Measurements from ENCODE around the gene SRPK2.
A peak's percentile ranks its signal among the peaks of the same experiment; 100 is the strongest.

SRPK2 gene

DNA sequence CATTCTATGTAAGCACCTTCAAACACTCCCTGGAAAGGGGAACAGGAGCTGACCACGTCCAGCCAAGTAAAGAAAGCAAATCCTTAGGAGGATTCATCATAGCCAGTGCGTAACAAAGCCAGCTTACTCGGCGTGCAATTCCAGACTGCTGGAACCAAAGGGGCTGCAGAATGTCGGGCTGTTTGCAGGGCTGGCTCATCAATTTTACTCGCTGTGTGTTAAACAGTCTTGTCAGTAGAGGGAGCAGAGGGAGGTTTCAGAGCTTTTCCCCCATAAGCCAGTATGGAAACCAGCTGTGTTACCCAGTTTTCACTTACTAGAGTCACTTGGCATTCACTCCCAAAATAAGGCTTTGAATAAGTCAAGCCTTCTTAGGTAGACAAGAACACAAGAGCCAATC, 247.7 kb downstream of the SRPK2 start:
- peak in 2 of 56 donors; percentile 13 to 23 for DNase-seq

DNA sequence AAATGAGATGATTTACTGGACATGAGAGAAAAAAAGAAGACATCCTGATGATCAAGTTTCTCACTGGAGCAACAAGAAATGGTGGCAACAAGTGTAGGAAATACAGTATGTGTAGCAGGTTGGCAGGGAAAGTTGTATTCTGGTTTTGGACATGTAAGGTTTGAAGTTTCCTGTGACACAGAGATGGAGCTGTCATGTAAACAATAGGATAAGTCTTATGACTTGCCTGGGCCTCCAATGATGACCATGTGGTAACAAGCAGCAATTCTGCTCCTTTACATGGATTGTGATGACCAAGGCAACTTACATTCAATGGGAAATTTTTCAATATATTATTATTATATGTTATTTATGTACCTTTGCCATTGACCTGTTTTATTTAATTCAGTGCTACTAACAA, 249.3 kb downstream of the SRPK2 start:
- DNase-seq, result no peak

DNA sequence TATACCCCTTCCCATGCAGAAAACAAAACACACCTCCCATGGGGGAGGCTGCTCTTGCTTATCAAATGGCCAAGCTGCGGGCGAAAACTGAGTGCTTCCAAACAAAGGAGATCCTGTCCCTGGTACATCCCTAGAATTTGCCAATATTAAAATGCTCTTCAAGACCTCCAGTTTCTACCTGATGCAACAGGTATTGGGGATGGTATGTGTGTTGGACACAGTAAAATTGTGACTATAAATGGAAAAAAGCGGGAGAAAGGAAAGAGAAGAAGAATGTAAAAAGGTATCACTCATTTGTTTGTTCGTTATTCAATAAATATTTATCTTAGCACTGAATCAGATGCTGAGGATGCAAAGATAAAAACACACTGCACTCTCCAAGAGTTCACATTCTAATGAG, 250.8 kb downstream of the SRPK2 start:
- DNase-seq, result no peak

DNA sequence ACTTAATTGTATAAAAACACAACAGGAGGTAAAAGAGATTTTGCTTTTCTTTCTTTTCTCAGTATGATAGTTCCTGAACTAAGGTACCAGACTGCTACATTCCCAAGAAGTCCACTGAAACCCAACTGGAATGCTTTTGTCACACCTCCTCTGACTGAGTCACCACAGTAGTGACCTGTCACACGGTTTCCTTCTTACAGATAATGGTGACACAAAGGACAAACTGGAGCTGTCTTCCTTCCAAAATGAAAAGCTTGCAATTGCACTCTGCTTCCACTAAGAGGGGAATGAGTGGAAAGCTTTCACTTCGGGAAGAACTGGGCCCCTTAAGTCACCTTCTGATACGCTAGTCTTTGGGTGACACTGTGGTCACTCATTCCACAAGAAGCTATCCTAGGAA, 252.5 kb downstream of the SRPK2 start:
- no peak for DNase-seq

DNA sequence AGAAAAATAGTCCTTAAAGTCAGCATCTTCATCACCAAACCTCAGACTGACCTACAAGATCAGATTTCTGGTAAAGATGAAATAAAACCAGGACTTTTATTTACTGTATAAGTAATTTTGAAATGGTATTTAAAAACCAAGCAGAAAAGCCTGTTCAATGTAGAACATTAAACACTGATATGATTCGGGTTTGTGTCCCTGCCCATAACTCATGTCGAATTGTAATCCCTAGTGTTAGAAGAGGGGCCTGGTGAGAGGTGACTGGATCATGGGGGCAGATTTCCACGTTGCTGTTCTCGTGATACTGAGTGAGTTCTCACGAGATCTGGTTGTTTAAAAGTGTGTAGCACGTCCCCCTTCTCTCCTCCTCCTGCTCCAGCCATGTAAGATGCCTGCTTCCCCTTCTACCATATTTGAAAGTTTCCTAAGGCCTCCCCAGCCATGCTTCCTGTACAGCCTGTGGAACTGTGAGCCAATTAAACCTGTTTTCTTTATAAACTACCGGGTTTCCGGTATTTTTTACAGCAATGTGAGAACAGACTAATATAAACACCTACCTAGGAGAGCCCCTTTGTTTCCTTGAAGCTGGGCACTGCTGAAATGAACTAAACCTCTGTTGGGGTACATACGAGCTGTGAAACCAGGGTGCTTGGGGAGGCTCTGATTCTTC, 254.6 kb downstream of the SRPK2 start:
- no peak for DNase-seq

DNA sequence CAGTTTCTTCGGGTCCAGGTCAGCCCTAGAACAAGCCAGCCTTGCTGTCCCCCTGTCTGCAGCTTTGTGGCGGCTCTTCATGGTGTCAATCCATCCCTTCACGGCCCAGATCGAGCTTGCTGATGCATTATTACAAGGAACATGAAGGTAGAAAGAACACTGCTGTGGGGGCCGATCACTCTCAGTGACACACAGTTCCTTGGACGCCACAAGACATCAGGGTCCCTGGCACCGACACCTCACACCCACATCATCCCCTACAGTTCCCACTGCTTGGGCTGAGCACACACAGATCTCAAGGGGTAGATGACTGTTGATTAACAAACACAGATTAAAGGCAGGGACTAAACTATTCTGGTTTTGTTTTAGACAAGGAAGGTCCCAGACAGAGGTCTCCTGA, 255.4 kb downstream of the SRPK2 start:
- DNase-seq, result no peak

DNA sequence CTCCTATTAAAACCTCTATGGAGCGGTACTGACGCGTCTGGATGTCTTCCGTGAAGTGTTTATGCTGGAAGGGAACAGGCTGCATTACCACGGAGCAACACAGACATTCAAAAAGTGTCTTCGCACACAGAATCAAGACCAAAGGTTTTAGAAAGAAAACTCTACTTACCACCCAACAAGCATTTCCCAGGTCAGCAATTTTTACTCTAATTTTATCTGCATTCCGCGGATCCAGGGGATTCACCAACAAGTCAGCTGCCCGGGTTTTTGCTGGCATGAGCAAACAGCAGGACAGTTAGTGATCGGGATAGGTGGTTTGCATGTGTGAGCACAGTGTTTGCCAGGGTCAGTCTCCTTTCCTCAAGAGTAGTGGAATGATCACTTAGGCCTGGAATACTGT, 255.9 kb downstream of the SRPK2 start:
- DNase-seq, result no peak

DNA sequence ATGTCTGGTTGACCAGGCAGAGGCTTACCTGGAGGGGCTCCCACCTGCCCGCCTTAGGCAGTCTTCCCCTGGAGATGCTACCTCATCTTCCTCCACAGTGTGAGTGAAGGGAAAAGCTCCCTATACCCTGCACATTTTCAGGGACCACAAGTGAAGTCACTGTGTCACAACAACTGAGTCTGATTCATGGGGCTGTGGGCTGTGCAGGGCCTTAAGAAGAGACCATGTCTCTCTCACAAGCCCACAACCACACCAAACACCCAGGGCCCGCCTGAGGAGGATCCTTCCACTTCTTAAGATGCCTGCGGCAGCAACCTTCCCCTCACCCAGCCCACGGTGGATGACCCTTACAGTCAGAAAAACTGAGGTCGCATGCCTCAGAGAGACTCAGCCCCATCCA, 256.4 kb downstream of the SRPK2 start:
- no peak for DNase-seq

DNA sequence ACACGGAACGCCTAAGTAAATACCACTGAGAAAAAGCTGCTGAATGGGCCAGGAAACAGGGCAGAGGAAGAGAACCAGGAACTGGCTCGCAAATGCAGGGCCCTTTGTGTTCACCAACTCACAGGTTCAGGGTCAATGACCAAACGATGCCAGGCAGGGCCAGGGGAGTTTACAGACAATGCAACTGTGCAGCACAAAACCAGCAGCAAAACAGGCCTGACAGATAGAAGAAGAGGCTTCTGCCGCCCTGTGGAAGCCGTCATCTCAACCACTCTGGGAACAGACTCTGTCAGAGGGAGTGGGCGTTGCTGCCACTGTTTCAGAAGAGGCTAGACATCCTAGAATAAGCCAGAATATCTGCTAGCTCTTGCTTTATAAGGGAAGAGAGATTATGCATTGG, 256.8 kb downstream of the SRPK2 start:
- peak in 25 of 56 donors; percentile 13 to 74 (median 47) for DNase-seq

DNA sequence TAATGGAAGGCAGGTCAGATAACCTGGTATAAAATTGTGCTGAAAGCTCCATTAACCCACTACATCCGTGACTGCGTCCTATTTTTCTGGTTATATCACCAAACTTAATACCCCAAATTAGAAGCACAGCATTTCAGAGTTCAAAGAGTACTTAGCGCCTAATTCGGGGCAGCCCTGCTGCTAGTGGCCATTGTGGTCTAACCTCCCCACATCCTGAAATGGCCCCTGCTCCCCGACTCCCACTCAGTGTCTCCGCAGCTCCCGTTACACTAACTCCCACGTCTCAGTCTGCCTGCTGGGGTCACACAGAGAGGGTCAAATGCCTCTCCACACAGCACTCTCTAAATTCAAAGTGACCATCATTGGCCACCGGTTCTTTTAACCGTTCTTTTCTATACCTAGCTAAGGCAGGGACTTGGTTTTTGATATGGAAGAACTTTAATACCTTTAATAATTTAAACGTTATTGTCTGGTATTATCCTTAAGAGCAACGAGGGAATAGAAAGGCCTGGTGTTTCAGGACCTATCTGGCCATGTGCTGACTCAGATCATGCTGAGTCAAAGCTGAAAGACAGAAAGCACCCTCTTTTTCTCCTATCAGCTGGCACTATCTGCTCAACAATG, 257.6 kb downstream of the SRPK2 start:
- DNase-seq, result peak in 1 of 56 donors; percentile 16

DNA sequence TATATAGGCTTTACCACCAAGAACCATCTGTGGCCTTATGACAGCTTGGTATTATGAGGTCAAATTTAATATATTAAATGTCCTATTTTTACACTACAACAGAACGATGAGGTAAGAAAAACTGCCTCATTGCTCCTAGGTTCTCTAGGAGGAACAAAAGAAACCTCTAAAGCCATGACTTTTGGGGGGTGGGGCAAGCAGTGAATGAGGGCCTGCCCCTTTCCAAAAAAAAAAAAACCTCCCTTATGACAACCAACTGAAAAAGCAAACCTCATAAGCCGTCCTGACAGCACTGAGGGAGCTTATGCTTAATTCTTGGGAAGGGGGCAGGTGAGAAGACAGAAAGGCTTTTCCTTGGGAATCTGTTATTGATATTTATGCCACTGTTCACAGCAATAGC, 258.1 kb downstream of the SRPK2 start:
- DNase-seq, result no peak

DNA sequence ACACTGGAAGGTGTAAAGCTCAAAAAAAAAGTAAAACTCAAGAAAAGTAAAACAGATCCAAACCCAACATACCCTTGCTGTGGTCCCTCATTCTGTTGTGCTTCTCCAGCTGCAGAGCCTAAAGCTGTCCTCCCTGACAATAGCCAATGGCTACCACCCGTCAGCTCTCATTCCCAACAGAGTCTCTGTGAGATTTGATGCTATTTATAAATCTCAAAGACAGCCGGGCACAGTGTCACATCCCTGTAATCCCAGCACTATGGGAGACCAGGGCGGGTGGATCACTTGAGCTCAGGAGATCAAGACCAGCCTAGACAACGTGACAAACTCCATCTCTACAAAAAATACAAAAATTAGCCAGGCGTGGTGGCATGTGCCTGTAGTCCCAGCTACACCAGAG, 258.7 kb downstream of the SRPK2 start:
- peak in 15 of 56 donors; percentile 9 to 54 (median 29) for DNase-seq

DNA sequence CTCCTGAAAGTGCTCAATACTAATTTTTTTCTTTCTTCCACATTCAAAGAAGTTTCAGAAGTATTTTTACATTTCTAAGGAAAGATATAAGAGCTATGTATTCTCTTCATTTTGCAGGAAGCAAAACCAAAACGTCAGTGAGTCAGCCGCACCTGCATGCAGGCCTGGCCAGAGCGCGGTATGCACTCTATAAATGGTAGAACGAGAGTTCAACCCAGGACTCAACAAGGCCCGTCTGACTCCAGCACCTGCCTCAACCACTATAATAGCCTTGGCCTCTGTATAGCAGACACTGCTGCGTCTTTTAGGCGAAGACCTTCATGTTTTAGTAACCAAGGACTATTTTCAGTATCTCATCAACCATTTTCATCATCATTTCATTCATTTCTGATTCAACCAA, 261.5 kb downstream of the SRPK2 start:
- DNase-seq, result no peak

DNA sequence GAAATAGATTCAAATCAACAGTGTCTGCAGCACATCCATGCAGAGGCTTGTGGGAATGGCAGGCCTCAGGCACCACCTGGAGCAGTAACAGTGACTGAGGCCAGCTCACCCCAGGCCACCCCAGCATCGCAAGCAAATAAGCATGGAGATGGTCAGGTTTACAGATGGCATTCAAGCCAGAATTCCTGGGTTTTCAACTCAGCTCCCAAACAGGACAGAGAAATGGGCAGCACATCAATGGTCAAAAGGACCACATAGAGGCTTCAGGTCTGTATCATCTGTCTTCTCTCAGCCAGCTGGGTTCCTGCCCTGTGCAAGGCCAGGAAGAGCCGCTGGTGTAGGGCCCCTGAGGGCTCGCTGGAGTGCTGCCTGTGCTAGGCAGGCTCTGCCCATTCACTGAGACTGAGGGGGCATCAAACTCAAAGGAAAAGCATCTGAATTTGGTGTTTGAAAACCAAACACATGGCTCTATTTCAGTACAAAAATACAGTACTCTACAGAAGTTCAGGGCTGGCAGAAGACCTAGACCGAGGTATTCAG, 262.2 kb downstream of the SRPK2 start:
- DNase-seq, result no peak

DNA sequence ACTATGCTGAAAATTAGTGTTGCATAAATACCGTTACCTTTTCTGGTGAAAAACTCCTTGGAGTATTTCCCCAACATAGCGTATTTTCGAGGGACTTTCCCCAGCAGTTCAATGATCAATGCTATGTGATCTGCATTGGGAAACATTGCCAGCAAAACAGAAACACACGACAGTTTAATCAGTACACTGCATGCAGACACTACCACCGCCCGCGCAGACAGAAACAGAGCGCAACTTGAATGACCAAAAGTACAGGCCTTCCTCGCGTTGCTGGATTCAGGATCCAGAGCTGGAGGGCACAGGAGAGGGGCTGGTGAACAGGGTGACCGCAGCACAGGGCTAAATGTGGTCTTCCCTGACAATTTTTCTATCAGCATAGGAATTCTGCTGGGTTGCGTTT, 263.0 kb downstream of the SRPK2 start:
- no peak for DNase-seq

DNA sequence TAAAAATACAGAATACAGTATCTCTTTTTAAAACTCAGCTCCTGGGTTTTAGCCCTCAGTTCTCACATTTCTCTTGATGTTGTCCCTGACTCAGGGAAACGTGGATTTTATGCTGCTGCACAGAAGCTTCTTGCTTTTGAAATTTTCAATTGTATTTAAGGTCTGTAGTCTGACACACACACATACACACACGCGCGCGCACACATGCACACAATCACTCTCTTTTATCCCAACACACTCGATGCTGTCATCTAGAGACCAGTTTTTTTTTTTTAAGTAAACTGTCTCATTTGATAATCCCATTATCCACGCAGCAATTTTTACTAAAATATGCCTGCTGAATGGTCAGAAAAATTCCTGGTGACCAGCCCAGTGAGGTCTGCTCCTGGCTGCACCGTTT, 266.1 kb downstream of the SRPK2 start:
- DNase-seq, result peak in 5 of 56 donors; percentile 7 to 53 (median 16)

DNA sequence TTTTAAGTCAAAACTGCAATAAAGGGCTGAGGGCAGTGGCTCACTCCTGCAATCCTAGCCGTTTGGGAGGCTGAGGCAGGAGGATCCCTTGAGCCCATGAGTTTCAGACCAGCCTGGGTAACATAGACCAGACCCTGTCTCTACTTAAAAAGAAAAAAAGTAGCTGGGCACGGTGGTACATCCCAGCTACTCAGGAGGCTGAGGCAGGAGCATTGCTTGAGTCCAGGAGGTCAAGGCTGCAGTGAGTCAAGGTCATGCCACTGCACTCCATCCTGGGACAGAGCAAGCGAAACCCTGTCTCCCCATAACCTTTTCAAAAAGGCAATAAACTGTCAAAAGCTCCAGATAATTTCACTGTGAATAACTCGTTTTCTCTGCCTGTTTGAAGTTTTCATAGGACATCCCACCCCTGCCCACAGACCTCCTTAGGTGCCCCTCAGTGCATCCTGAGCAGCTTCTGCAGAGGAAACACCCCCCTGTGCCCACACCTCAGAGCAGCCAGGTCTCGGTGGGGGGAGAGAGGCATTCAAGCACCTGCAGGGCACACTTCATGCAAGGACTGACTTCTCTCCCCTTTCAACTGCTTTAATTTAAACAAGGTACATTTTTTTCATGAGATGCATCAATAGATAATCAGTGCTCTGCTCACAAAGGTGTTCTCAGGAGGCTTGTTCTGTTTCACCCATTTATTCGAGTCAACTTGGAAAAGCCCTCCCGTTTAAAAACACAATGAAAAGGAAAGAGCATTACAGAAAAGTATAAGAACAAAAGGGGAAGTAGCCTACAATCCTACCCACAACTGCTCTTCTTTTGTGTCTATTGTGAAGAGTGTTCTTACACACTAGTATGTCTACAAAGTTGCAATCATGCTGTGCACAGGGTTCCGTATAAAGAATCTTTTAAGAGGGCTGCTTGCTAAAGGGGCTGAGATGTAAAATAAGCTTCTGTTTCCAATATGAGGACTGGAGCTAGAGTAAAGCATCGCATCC, 269.8 kb downstream of the SRPK2 start:
- DNase-seq, result no peak

DNA sequence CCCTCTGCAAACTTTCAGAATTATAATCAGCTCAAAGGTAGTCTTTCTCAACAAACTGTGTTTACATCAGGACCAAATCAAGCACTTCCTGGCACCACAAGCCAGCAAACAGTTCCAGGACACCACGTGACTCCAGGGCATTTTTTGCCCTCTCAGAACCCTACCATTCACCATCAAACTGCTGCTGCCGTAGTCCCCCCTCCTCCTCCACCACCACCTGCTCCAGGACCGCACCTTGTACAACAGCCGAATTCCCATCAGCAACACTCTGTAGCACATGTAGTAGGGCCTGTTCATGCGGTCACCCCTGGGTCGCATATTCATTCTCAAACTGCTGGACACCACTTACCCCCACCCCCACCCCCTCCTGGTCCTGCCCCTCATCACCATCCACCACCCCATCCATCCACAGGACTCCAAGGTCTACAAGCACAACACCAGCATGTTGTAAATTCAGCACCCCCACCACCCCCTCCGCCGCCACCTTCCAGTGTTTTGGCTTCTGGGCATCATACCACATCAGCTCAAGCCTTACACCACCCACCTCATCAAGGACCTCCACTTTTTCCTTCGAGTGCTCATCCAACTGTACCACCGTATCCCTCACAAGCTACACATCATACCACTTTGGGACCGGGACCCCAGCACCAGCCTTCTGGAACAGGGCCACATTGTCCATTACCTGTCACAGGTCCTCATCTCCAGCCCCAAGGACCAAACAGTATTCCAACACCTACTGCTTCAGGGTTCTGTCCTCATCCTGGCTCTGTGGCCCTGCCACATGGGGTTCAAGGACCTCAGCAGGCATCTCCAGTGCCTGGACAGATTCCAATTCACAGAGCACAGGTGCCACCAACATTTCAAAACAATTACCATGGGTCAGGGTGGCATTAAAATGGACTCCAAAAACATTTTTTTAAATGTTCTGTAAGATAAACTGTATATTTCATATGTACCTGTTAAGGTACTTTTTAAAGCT, 276.0 kb downstream of the SRPK2 start:
- DNase-seq, result peak in 8 of 56 donors; percentile 14 to 38 (median 25)

DNA sequence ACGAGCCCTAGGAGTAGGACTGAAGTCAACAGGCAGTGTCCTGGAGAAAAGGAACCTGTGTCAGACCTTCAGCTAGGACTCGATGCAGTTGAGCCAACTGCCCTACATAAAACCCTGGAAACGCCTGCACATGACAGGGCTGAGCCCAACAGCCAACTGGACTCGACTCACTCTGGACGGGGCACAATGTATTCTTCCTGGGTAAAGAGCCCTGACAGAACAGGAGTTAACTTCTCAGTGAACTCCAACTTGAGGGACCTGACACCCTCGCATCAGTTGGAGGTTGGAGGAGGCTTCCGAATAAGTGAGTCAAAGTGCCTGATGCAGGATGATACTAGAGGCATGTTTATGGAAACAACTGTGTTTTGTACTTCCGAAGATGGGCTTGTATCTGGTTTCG, 281.3 kb downstream of the SRPK2 start:
- DNase-seq, result no peak

DNA sequence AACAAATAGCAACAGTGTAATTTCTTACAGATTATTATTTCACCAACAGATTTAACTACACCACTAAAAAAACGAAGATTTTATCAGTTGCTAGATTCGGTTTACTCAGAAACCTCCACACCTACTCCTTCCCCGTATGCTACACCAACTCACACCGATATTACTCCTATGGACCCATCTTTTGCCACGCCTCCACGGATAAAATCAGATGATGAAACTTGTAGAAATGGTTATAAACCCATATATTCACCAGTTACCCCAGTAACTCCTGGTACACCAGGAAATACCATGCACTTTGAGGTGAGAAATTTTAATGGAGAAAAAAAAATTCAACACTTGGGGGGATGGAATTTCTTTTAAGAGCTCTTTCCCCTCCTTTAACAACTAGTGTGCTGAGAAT, 282.2 kb downstream of the SRPK2 start:
- DNase-seq, result no peak

DNA sequence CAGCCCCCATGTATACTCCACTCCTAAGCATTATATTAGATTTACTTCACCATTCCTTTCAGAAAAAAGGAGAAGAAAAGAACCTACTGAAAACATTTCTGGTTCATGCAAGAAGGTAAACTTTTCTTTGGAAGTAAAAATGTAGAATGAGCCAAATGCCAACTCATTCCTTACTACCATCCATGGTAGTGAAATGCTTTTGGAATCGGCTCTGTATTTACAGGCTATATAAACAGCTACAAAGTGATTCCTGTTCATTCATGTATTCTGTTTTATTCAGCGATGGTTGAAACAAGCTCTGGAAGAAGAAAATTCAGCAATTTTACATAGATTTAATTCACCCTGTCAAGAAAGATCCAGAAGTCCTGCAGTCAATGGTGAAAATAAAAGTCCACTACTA, 283.1 kb downstream of the SRPK2 start:
- no peak for DNase-seq
